SK-N-SH (cell line): ENCODE data around the gene ATRN. TPM values are rescaled to one million over a fixed set of nuclear protein-coding genes. Genes with fewer than 3 reads are reported as not detected.

Experiments used
- CTCF ChIA-PET: fragments of 300-600, 350-600 bp; formaldehyde crosslinking; extraction: SDS; loops from one replicate; lab custom pipeline; 2021; lab: Yijun Ruan, JAX
- POLR2A ChIA-PET: fragments of 350-600 bp; sonication (Branson Sonifier 250); formaldehyde crosslinking; extraction: SDS; loops from one replicate; lab custom pipeline; 2020; ENCODE audit warnings: antibody characterized with exemption, inconsistent platforms; lab: Yijun Ruan, JAX
- DNase-seq: peaks from one replicate; pipeline ENCODE4 v3.0.0; 2012
- H2AFZ ChIP-seq: fragments of 200-600 bp; sonication (generic); 2 replicates; pipeline ENCODE4 v1.8.1; 2016; ENCODE audit warnings: antibody characterized with exemption, mild to moderate bottlenecking, low read depth
- H3F3A ChIP-seq: fragments of 200-600 bp; sonication (generic); replicated peaks from 2 replicates; pipeline ENCODE3; 2016; ENCODE audit warnings: antibody characterized with exemption, mild to moderate bottlenecking; ENCODE audit not compliant: insufficient read depth
- H3K27ac ChIP-seq, 2 experiments: fragments of 200-500 bp in 1 of 2; fragments of 200-600 bp in 1 of 2; sonication (Bioruptor generic) in 1 of 2; sonication (generic), shearing (Covaris generic) in 1 of 2; 2 replicates each; pipeline versions ENCODE4 v1.5.1 to v1.6.1; 2014 to 2016; ENCODE audit warnings: low read depth in 2 of 2, inconsistent platforms in 1 of 2, low read length in 1 of 2, mild to moderate bottlenecking in 1 of 2, mixed read lengths in 1 of 2
- H3K27me3 ChIP-seq: fragments of 200-600 bp; sonication (generic), shearing (Covaris generic); 2 replicates; pipeline ENCODE4 v1.6.1; 2016; ENCODE audit warnings: mixed run types; ENCODE audit not compliant: insufficient read depth
- H3K36me3 ChIP-seq, 2 experiments: fragments of 200-500 bp in 1 of 2; fragments of 200-600 bp in 1 of 2; sonication (Bioruptor generic) in 1 of 2; sonication (generic) in 1 of 2; replicated peaks in 1 of 2; 2 replicates each; pipeline versions ENCODE3 to v1.5.1; 2014 to 2016; ENCODE audit warnings: low read length in 1 of 2, mild to moderate bottlenecking in 1 of 2; ENCODE audit not compliant: insufficient read depth in 2 of 2, control insufficient read depth in 1 of 2
- H3K4me1 ChIP-seq, 2 experiments: fragments of 200-500 bp in 1 of 2; fragments of 200-600 bp in 1 of 2; sonication (Bioruptor generic) in 1 of 2; sonication (generic), shearing (Covaris generic) in 1 of 2; 2 replicates each; pipeline versions ENCODE4 v1.5.1 to v1.6.1; 2014 to 2016; ENCODE audit warnings: low read depth in 1 of 2, low read length in 1 of 2, mixed run types in 1 of 2; ENCODE audit not compliant: insufficient read depth in 2 of 2, control insufficient read depth in 1 of 2
- H3K4me2 ChIP-seq: fragments of 200-600 bp; sonication (generic), shearing (Covaris generic); 2 replicates; pipeline ENCODE4 v1.6.1; 2017; ENCODE audit warnings: mixed run types
- H3K4me3 ChIP-seq, 2 experiments: fragments of 200-500 bp in 1 of 2; fragments of 200-600 bp in 1 of 2; sonication (Bioruptor generic) in 1 of 2; sonication (generic), shearing (Covaris generic) in 1 of 2; 2 replicates each; pipeline versions ENCODE4 v1.5.1 to v1.8.1; 2014 to 2016; ENCODE audit warnings: low read depth in 2 of 2, inconsistent platforms in 1 of 2, low read length in 1 of 2, mild to moderate bottlenecking in 1 of 2, mixed read lengths in 1 of 2, moderate library complexity in 1 of 2
- H3K79me2 ChIP-seq: fragments of 200-600 bp; sonication (generic); 2 replicates; pipeline ENCODE4 v1.8.1; 2017; ENCODE audit warnings: mild to moderate bottlenecking; ENCODE audit not compliant: insufficient read depth
- H3K9ac ChIP-seq: fragments of 200-600 bp; sonication (generic); 2 replicates; pipeline ENCODE4 v1.6.1; 2017; ENCODE audit warnings: mixed run types
- H3K9me2 ChIP-seq: fragments of 200-600 bp; sonication (generic); 2 replicates; pipeline ENCODE4 v1.6.1; 2017; ENCODE audit warnings: mixed run types
- H3K9me3 ChIP-seq: fragments of 200-600 bp; sonication (generic); 2 replicates; pipeline ENCODE4 v1.6.1; 2017; ENCODE audit warnings: mixed run types, mild to moderate bottlenecking, moderate library complexity
- H4K20me1 ChIP-seq: fragments of 200-600 bp; sonication (generic); 2 replicates; pipeline ENCODE4 v1.6.1; 2017; ENCODE audit warnings: mild to moderate bottlenecking, mixed run types; ENCODE audit not compliant: insufficient read depth
- CHD2 ChIP-seq: fragments of 150-350 bp; IDR thresholded peaks from 2 replicates; pipeline ENCODE4 v1.6.1; 2018; ENCODE audit warnings: low read length; ENCODE audit not compliant: partially characterized antibody
- EP300 ChIP-seq, 2 experiments: IDR thresholded peaks; 2 replicates each; pipeline versions ENCODE4 v1.4.0 to v1.6.1; 2012; ENCODE audit warnings: borderline replicate concordance in 1 of 2, low read depth in 1 of 2, low read length in 1 of 2
- GABPA ChIP-seq: IDR thresholded peaks from 2 replicates; pipeline ENCODE4 v1.4.0; 2012; ENCODE audit warnings: low read depth, mild to moderate bottlenecking
- MEF2A ChIP-seq: IDR thresholded peaks from 2 replicates; pipeline ENCODE4 v1.4.0; 2012; ENCODE audit warnings: low read depth, borderline replicate concordance
- MXI1 ChIP-seq: IDR thresholded peaks from 2 replicates; pipeline ENCODE4 v1.6.1; 2012; ENCODE audit warnings: mild to moderate bottlenecking, low read depth, low read length, improper control_type of control experiment
- NFIC ChIP-seq: IDR thresholded peaks from 2 replicates; pipeline ENCODE4 v1.4.0; 2012; ENCODE audit warnings: borderline replicate concordance
- RAD21 ChIP-seq: IDR thresholded peaks from 2 replicates; pipeline ENCODE4 v1.6.1; 2012; ENCODE audit warnings: mild to moderate bottlenecking, low read length
- REST ChIP-seq: IDR thresholded peaks from 2 replicates; pipeline ENCODE4 v1.6.1; 2012; ENCODE audit warnings: mild to moderate bottlenecking, low read depth, low read length, moderate library complexity
- TAF1 ChIP-seq: IDR thresholded peaks from 2 replicates; pipeline ENCODE4 v1.6.1; 2012; ENCODE audit warnings: low read depth, mild to moderate bottlenecking, low read length, moderate library complexity, borderline replicate concordance
- TEAD4 ChIP-seq: IDR thresholded peaks from 2 replicates; pipeline ENCODE4 v1.4.0; 2012; ENCODE audit warnings: mild to moderate bottlenecking, borderline replicate concordance; ENCODE audit not compliant: insufficient read depth
- USF2 ChIP-seq: fragments of 150-350 bp; IDR thresholded peaks from 2 replicates; pipeline ENCODE4 v1.6.1; 2017; ENCODE audit warnings: antibody characterized with exemption, low read length, low read depth, borderline replicate concordance
- YY1 ChIP-seq: IDR thresholded peaks from 2 replicates; pipeline ENCODE4 v1.4.0; 2012; ENCODE audit warnings: low read depth, mild to moderate bottlenecking
- WGBS: methylation state at CpG from one replicate; pipeline ENCODE4 v1.1.6; 2017; ENCODE audit warnings: low lambda C conversion rate; 5-methylcytosine and 5-hydroxymethylcytosine counted together
- polyA plus RNA-seq, 3 experiments: library from polyadenylated mRNA; depleted of rRNA; stranded (reverse); fragments of >200 nt; gene quantifications; 2 replicates each; pipeline ENCODE4 v1.2.3, GENCODE V29; 2012
- TF ChIP-seq, protein P1 (sequence below): IDR thresholded peaks from 2 replicates; pipeline ENCODE4 v1.4.0; 2012; ENCODE audit warnings: low read depth, borderline replicate concordance
- TF ChIP-seq, protein P2 (sequence below): IDR thresholded peaks from 2 replicates; pipeline ENCODE4; 2012
- TF ChIP-seq, protein P3 (sequence below): IDR thresholded peaks from 2 replicates; pipeline ENCODE4 v1.4.0; 2012; ENCODE audit warnings: low read depth

Gene ATRN
- polyA plus RNA-seq, 1 of the 3 experiments (the other 2 are of a cell fraction), result 33.8 TPM

- TF ChIP-seq MXI1 (no peak), USF2 (peak; percentile 22; the same call in 1 of the 2 replicates)
- TF ChIP-seq, protein P1, sequence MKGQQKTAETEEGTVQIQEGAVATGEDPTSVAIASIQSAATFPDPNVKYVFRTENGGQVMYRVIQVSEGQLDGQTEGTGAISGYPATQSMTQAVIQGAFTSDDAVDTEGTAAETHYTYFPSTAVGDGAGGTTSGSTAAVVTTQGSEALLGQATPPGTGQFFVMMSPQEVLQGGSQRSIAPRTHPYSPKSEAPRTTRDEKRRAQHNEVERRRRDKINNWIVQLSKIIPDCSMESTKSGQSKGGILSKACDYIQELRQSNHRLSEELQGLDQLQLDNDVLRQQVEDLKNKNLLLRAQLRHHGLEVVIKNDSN, result peak; percentile 91
- 71% methylated on average over 2 of the region's 2 CpGs for WGBS
- ChIA-PET POLR2A (no interaction called here), CTCF (interaction anchor here (1.2 to 5.3 kb wide), 4 partner anchors 9 to 39 kb away, joined by 3 to 49 read pairs (median 14); no protein-coding TSS in a partner anchor)
- H4K20me1 ChIP-seq, result no peaks in the 10 kb centered on the region
- H3F3A ChIP-seq, result no peaks in the 10 kb centered on the region
- no peak overlapping the region for H3K4me3 ChIP-seq
- H3K27me3 ChIP-seq, result no peaks in the 10 kb centered on the region
- H3K9me3 ChIP-seq, result no peaks in the 10 kb centered on the region
- H3K4me1 ChIP-seq, result no peaks in the 10 kb centered on the region
- no peak for DNase-seq
- no peaks in the 10 kb centered on the region for H3K79me2 ChIP-seq
- H3K4me2 ChIP-seq, result no peak overlapping the region
- H3K9me2 ChIP-seq, result no peaks in the 10 kb centered on the region
- H3K9ac ChIP-seq, result no peak overlapping the region
- no peak overlapping the region for H2AFZ ChIP-seq
- no peaks in the 10 kb centered on the region for H3K36me3 ChIP-seq
- no peak overlapping the region for H3K27ac ChIP-seq
Observed at GRCh38 chr20:3687655-3688054, 216.8 kb downstream of the ATRN start.

DNA sequence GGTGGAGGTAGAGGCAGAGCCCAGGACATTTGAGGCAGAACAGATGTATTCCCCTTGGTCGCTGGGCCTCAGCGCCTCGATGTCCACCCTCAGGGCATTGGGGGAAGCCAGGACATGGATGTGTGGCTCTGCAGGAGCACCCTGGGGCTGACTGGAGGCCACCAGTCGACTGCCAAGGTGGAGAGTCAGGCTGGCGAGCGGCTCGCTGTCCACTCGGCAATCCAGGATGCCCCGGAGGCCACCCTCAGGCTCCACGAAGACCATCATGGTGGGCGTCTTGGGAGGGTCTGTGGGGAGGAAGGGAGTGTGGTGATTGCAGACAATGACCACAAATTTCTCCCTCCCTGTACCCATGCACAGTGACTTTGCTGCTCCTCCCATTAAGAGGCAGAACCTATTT lies 219.2 kb downstream of the ATRN start:
- Histone ChIP-seq H3K4me3 (no peak overlapping the region), H3K36me3 (no peaks in the 10 kb centered on the region), H3F3A (no peaks in the 10 kb centered on the region), H3K27me3 (no peaks in the 10 kb centered on the region), H4K20me1 (no peaks in the 10 kb centered on the region), H3K4me1 (no peaks in the 10 kb centered on the region), H3K9me2 (no peaks in the 10 kb centered on the region), H3K27ac (no peak overlapping the region), H3K9ac (no peak overlapping the region), H3K9me3 (no peaks in the 10 kb centered on the region), H3K4me2 (no peak overlapping the region), H2AFZ (no peak overlapping the region), H3K79me2 (no peaks in the 10 kb centered on the region)
- no peak for TF ChIP-seq MEF2A
- no peak for TF ChIP-seq RAD21
- TF ChIP-seq GABPA, result no peak
- no peak for TF ChIP-seq NFIC
- ChIA-PET CTCF (interaction anchor here (1.2 to 6.1 kb wide), 3 partner anchors 13 to 21 kb away, joined by 3 to 49 read pairs (median 42); no protein-coding TSS in a partner anchor), POLR2A (no interaction called here)
- no peak for DNase-seq
- WGBS, result 83% methylated on average over 2 of the region's 11 CpGs

GRCh38 chr20:3690413-3690812 lies 219.6 kb downstream of the ATRN start:
- no peak overlapping the region for H3K27ac ChIP-seq
- H2AFZ ChIP-seq, result no peak overlapping the region
- no peaks in the 10 kb centered on the region for H3K27me3 ChIP-seq
- no peaks in the 10 kb centered on the region for H3K36me3 ChIP-seq
- no peaks in the 10 kb centered on the region for H4K20me1 ChIP-seq
- no peaks in the 10 kb centered on the region for H3F3A ChIP-seq
- H3K9me3 ChIP-seq, result no peaks in the 10 kb centered on the region
- H3K4me2 ChIP-seq, result no peak overlapping the region
- no peak overlapping the region for H3K4me3 ChIP-seq
- WGBS, result 83% methylated on average over 3 of the region's 3 CpGs
- no peaks in the 10 kb centered on the region for H3K79me2 ChIP-seq
- H3K9me2 ChIP-seq, result no peaks in the 10 kb centered on the region
- no peaks in the 10 kb centered on the region for H3K4me1 ChIP-seq
- CTCF ChIA-PET, result interaction anchor here (6.1 kb wide), 1 partner anchor 20 kb away, joined by 42 read pairs; no protein-coding TSS in a partner anchor
- DNase-seq, result no peak
- no peak overlapping the region for H3K9ac ChIP-seq
- POLR2A ChIA-PET, result no interaction called here
- TF ChIP-seq TEAD4, result no peak
- TF ChIP-seq, protein P2, sequence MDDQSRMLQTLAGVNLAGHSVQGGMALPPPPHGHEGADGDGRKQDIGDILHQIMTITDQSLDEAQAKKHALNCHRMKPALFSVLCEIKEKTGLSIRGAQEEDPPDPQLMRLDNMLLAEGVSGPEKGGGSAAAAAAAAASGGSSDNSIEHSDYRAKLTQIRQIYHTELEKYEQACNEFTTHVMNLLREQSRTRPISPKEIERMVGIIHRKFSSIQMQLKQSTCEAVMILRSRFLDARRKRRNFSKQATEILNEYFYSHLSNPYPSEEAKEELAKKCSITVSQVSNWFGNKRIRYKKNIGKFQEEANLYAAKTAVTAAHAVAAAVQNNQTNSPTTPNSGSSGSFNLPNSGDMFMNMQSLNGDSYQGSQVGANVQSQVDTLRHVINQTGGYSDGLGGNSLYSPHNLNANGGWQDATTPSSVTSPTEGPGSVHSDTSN, result no peak
- no peak for TF ChIP-seq RAD21
- TF ChIP-seq, protein P3, sequence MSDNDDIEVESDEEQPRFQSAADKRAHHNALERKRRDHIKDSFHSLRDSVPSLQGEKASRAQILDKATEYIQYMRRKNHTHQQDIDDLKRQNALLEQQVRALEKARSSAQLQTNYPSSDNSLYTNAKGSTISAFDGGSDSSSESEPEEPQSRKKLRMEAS, result no peak
- no peak for TF ChIP-seq TAF1
- no peak for TF ChIP-seq REST
- no peak for TF ChIP-seq MEF2A
- no peak for TF ChIP-seq EP300 (IDR thresholded peaks at IDR 0.05; ENCODE audit: borderline replicate concordance in 1 of 2, low read depth in 1 of 2, low read length in 1 of 2)
- TF ChIP-seq YY1, result no peak
- TF ChIP-seq CHD2, result no peak
